ENCODE measurements around the gene PSME2. TPM values are rescaled to one million over a fixed set of nuclear protein-coding genes. Genes with fewer than 3 reads are reported as not detected.

PSME2 gene
- polyA plus RNA-seq, 1 donor from 2014 or later = 73.3 TPM

GRCh38 chr14:24181371-24182077 is 35.1 kb upstream of the PSME2 start:
- TF ChIP-seq MXI1 (conservative IDR thresholded peaks at IDR 0.05; ENCODE audit: poor library complexity, severe bottlenecking) (no peak), EP300 (conservative IDR thresholded peaks at IDR 0.05; ENCODE audit: poor library complexity, severe bottlenecking) (no peak), SMC3 (conservative IDR thresholded peaks at IDR 0.05; ENCODE audit: poor library complexity) (no peak), EZH2 (IDR thresholded peaks at IDR 0.05; ENCODE audit: borderline replicate concordance, insufficient read depth, low read length, poor library complexity, severe bottlenecking) (no peak)
- TF ChIP-seq, protein P1, sequence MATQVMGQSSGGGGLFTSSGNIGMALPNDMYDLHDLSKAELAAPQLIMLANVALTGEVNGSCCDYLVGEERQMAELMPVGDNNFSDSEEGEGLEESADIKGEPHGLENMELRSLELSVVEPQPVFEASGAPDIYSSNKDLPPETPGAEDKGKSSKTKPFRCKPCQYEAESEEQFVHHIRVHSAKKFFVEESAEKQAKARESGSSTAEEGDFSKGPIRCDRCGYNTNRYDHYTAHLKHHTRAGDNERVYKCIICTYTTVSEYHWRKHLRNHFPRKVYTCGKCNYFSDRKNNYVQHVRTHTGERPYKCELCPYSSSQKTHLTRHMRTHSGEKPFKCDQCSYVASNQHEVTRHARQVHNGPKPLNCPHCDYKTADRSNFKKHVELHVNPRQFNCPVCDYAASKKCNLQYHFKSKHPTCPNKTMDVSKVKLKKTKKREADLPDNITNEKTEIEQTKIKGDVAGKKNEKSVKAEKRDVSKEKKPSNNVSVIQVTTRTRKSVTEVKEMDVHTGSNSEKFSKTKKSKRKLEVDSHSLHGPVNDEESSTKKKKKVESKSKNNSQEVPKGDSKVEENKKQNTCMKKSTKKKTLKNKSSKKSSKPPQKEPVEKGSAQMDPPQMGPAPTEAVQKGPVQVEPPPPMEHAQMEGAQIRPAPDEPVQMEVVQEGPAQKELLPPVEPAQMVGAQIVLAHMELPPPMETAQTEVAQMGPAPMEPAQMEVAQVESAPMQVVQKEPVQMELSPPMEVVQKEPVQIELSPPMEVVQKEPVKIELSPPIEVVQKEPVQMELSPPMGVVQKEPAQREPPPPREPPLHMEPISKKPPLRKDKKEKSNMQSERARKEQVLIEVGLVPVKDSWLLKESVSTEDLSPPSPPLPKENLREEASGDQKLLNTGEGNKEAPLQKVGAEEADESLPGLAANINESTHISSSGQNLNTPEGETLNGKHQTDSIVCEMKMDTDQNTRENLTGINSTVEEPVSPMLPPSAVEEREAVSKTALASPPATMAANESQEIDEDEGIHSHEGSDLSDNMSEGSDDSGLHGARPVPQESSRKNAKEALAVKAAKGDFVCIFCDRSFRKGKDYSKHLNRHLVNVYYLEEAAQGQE (IDR thresholded peaks at IDR 0.05; ENCODE audit: borderline replicate concordance) = no peak
- Histone ChIP-seq H3K79me2 (replicated peaks; ENCODE audit: insufficient read depth, low read length) (no peaks in the 10 kb centered on the region), H3K9me3 (ENCODE audit: low read length) (no peaks in the 10 kb centered on the region), H3K27ac (ENCODE audit: low read length) (no peak overlapping the region), H3K9ac (ENCODE audit: low read length) (no peak overlapping the region), H3K36me3 (ENCODE audit: insufficient read depth, low read length) (no peaks in the 10 kb centered on the region), H4K20me1 (ENCODE audit: insufficient read depth) (no peaks in the 10 kb centered on the region), H2AFZ (ENCODE audit: low read depth, low read length) (no peak overlapping the region), H3K4me3 (ENCODE audit: low read length) (no peak overlapping the region), H3K4me2 (ENCODE audit: low read length) (no peak overlapping the region), H3K27me3 (ENCODE audit: insufficient read depth, low read depth, low read length) (no peaks in the 10 kb centered on the region), H3F3A (ENCODE audit: insufficient read depth, low read length, poor library complexity, severe bottlenecking) (no peaks in the 10 kb centered on the region), H3K9me2 (ENCODE audit: insufficient read depth, low read length) (no peaks in the 10 kb centered on the region)

DNA sequence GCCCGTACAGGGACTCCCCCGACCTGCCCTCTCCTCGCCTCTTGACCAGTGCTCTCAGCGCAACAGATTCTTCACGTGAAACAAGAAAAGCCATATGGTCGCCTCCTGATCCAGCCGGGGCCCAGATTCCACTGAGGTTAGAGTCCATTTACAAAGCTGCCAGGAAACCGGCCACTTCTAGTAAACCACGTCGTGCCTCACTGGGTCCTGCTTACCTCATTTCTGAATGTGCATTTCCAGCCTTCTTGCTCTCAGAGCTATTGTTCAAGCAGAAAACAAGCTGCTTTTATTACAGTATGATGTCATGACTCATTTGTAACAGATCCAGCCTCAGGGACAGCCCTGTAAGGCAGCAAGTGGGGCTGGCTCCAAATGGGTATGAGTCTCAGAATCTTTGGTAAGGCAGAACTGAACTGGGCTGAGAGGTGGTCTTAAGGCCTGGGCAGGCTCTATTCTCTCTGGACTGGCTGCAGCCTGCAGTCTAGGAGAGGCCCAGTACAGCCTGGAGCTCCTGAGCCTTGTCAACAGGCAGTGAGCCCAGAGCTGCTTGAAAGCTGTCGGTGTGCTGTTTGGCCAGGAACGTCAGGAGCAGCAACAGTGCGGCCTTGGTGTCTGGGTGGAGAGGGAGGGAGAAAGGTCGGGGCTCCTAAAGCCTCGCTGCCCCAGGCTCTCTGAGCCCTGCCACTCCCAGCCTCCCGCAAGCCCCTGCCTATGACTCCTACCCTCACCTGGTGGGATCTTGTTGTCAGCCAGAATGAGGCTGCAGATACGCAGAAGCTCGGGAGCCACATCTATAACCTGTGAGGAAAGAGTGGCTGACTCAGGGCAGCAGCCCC is 33.8 kb upstream of the PSME2 start:
- Histone ChIP-seq H3K36me3 (ENCODE audit: insufficient read depth, low read length) (no peaks in the 10 kb centered on the region), H3K9me3 (ENCODE audit: low read length) (no peaks in the 10 kb centered on the region), H3K4me3 (ENCODE audit: low read length) (no peak overlapping the region), H3K4me2 (ENCODE audit: low read length) (no peak overlapping the region), H2AFZ (ENCODE audit: low read depth, low read length) (no peak overlapping the region), H3F3A (ENCODE audit: insufficient read depth, low read length, poor library complexity, severe bottlenecking) (no peaks in the 10 kb centered on the region), H3K79me2 (replicated peaks; ENCODE audit: insufficient read depth, low read length) (no peaks in the 10 kb centered on the region), H3K27me3 (ENCODE audit: insufficient read depth, low read depth, low read length) (no peaks in the 10 kb centered on the region), H3K27ac (ENCODE audit: low read length) (no peak overlapping the region), H3K9me2 (ENCODE audit: insufficient read depth, low read length) (no peaks in the 10 kb centered on the region), H3K9ac (ENCODE audit: low read length) (no peak overlapping the region), H4K20me1 (ENCODE audit: insufficient read depth) (no peaks in the 10 kb centered on the region)
- no peak for TF ChIP-seq RAD21 (conservative IDR thresholded peaks at IDR 0.05)
- TF ChIP-seq, protein P1 (IDR thresholded peaks at IDR 0.05; ENCODE audit: borderline replicate concordance) = no peak
- no peak for TF ChIP-seq EP300 (conservative IDR thresholded peaks at IDR 0.05; ENCODE audit: poor library complexity, severe bottlenecking)
- no peak for TF ChIP-seq MXI1 (conservative IDR thresholded peaks at IDR 0.05; ENCODE audit: poor library complexity, severe bottlenecking)
- TF ChIP-seq EZH2 (IDR thresholded peaks at IDR 0.05; ENCODE audit: borderline replicate concordance, insufficient read depth, low read length, poor library complexity, severe bottlenecking) = no peak
- TF ChIP-seq CTCF (IDR thresholded peaks at IDR 0.05; ENCODE audit: poor library complexity, severe bottlenecking) = no peak
- no peak for TF ChIP-seq SMC3 (conservative IDR thresholded peaks at IDR 0.05; ENCODE audit: poor library complexity)
- TF ChIP-seq TAF1 (IDR thresholded peaks at IDR 0.05; ENCODE audit: low read depth) = no peak
- TF ChIP-seq POLR2AphosphoS5 (IDR thresholded peaks at IDR 0.05) = no peak

Data from neural cell (in vitro differentiated cells).